HEK293T (cell line): ENCODE measurements around the gene EFCAB6.

Experiments
- FOXM1 ChIP-seq: fragments of 450-650 bp; IDR thresholded peaks from 2 replicates; pipeline ENCODE4 v1.6.1; 2017; ENCODE audit warnings: mild to moderate bottlenecking, borderline replicate concordance
- PKNOX1 ChIP-seq: fragments of 450-650 bp; IDR thresholded peaks from 2 replicates; pipeline ENCODE4 v1.6.1; 2016
- SP1 ChIP-seq: fragments of 450-650 bp; IDR thresholded peaks from 2 replicates; pipeline ENCODE4 v1.6.1; 2017
- SUZ12 ChIP-seq: fragments of 450-650 bp; IDR thresholded peaks from 2 replicates; pipeline ENCODE4 v1.6.1; 2016; ENCODE audit warnings: mild to moderate bottlenecking

GRCh38 chr22:43750751-43751150 lies 61.4 kb downstream of the EFCAB6 start:
- TF ChIP-seq SUZ12 (no peak), SP1 (no peak), PKNOX1 (no peak), FOXM1 (no peak)
